ENCODE results near the gene TIPARP.

TIPARP gene

DNA sequence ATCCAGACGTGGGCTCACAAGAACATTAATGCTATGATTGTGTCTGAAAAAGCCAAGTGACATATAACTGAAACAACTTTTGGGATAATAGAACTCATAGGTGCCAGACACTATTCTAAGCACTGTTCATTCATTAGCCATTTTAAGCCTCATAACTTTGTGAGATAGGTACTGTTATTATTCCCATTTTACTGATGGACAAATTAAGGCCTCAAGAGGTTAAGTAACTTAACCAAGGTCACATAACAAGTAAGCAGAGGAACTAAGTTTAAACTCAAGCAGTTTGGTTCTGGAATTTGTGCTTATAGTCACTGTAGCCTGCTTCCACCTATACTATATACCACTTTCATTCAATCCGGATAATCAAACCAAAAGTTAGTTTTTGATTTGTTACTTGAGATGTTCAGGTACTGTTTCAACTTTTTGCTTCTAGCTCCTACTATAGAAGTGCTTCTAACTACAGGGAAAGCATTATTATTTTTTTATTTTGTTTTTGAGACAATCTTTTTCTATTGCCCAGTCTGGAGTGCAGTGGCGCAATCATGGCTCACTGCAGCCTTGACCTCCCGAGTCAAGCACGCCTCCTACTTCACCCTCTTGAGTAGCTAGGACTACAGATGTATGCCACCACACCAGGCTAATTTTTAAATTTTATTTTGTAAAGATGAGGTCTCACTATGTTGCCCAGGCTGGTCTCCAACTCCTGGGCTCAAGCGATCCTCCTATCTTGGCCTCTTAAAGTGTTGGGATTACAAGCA is 41.9 kb downstream of the TIPARP start:
- H3K4me1 ChIP-seq (ENCODE audit: insufficient read depth, low read length): peaks cover 7% of the 10 kb centered on the region
- no peaks in the 10 kb centered on the region for H3K9me3 ChIP-seq (ENCODE audit: low read length)
- no peak overlapping the region for H3K4me3 ChIP-seq (ENCODE audit: low read length)
- H3K27me3 ChIP-seq (ENCODE audit: insufficient read depth, low read length): no peaks in the 10 kb centered on the region
- no peak overlapping the region for H2AFZ ChIP-seq (ENCODE audit: low read depth, low read length)
- no peaks in the 10 kb centered on the region for H3K36me3 ChIP-seq (ENCODE audit: insufficient read depth, low read length)

DNA sequence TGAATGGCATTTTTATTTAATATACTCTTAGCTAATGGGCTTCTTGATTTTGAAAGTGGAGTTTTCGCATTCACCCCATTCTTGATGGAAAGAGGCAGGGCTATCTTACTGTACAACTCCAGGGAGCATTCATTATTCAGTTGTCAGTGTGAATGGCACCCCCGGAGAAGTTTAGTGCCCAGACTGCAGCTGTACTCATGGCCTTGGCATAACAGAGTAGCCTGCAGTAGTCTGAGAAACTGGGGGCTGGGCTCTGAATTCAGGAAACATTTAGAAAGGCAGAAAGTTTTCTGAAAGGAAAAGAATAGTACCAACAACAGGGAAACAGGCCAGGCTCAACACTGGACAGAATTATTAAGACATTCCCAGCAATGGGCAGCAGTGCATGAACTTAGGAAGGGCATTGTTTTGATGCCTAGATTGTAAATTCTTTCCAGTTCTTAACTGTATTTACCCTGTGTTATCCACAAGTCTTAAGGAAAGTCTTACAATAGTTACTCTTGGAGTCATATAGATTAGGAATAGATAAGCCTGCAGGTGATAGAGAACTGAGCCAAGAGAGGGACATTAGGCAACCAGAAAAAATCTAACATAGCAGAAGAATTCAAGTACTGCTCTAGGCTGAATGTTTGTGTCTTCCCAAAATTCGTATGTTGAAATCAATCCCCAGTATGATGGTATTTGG is 44.4 kb downstream of the TIPARP start:
- Histone ChIP-seq H3K27me3 (ENCODE audit: insufficient read depth, low read length) (no peaks in the 10 kb centered on the region), H3K36me3 (ENCODE audit: insufficient read depth, low read length) (no peaks in the 10 kb centered on the region), H3K4me3 (ENCODE audit: low read length) (no peak overlapping the region), H3K4me1 (ENCODE audit: insufficient read depth, low read length) (peaks cover 24% of the 10 kb centered on the region), H2AFZ (ENCODE audit: low read depth, low read length) (no peak overlapping the region), H3K9me3 (ENCODE audit: low read length) (no peaks in the 10 kb centered on the region)

DNA sequence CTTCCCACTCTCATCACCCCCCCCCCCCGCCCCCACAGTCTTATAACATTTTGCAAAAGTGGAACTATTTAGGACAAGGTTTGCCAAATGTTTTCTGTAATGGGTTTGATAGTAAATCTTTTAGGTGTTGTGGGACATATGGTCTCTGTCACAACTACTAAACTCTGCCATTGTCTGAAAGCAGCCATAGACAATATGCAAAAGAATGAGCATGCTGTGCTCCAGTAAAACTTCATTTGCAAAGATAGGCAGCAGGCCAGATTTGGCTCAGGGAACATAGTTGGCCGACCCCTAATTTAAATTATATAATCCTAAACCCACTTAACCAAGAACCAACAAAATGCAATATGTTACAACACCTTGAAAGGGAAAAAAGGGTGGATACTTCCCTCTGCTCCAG is 46.4 kb downstream of the TIPARP start:
- Histone ChIP-seq H2AFZ (ENCODE audit: low read depth, low read length) (no peak overlapping the region), H3K4me3 (ENCODE audit: low read length) (no peak overlapping the region), H3K36me3 (ENCODE audit: insufficient read depth, low read length) (no peaks in the 10 kb centered on the region), H3K27me3 (ENCODE audit: insufficient read depth, low read length) (no peaks in the 10 kb centered on the region), H3K9me3 (ENCODE audit: low read length) (no peaks in the 10 kb centered on the region), H3K4me1 (ENCODE audit: insufficient read depth, low read length) (peaks cover 24% of the 10 kb centered on the region)

DNA sequence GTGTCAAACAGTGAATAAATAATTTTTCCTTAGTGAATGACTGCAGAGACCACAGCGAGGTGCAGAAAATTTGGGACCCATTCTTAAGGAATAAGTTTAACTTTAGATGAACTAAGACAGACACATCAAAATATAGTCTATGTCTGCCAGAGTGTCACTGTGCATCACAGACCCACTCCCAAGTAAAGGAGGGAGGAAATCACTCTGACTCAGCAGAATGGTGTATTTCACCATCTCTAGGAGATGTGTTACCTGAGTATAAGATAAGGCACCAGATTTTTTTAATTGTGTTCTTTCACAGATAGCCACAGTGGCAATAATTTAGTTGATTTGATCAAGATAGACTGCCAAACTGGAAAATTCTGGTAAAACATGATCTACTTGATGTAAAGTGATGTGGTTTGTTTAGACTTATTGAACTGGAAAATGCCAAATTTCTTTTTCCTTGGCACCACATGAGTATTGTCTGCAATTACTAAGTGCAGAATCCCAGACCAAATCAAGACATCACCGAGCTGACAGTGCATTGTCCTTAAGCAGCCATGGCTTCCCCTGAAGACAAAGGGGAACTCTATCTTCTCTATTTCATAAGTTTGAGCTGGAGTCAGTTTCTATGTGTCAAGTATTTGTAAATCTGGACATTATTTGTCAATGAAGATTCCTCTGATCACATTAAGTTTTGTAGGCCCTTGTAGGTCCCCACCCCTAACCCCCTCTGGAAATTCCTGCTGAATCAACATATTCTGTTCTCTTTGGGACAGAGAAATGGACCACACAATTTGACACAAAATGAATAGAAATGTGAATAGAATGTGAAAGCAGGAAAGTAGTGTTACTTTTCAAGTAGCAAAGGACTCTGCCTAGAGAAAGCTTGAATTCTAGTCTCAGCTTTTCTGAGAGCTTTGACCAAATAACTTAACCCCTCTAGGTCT is 47.6 kb downstream of the TIPARP start:
- H3K4me3 ChIP-seq (ENCODE audit: low read length): no peak overlapping the region
- H3K4me1 ChIP-seq (ENCODE audit: insufficient read depth, low read length): peaks cover 24% of the 10 kb centered on the region
- H2AFZ ChIP-seq (ENCODE audit: low read depth, low read length): peak overlapping the region; percentile 15
- H3K9me3 ChIP-seq (ENCODE audit: low read length): no peaks in the 10 kb centered on the region
- H3K36me3 ChIP-seq (ENCODE audit: insufficient read depth, low read length): no peaks in the 10 kb centered on the region
- H3K27me3 ChIP-seq (ENCODE audit: insufficient read depth, low read length): no peaks in the 10 kb centered on the region

DNA sequence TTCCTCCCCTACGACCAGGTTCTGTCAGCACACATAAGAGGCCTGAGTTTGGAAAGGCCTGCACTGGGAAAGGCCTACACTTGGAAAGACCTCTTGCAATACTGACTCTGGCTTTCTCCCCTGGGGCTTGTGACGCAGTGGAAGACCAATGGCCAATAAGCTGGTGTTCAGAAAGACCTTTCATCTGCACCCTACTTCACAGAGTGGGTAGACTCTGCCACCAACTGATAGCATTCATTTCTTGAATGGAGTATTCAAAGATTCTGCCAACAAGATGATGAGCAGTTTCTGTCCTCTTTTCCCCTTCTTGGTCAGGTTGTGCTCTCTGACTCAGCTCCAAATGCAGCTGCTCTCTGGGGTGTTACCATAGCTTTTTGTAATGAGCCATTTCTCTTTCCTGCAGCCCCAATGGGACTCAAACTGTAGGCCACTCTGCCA is 48.8 kb downstream of the TIPARP start:
- Histone ChIP-seq H3K36me3 (ENCODE audit: insufficient read depth, low read length) (no peaks in the 10 kb centered on the region), H3K9me3 (ENCODE audit: low read length) (no peaks in the 10 kb centered on the region), H3K27me3 (ENCODE audit: insufficient read depth, low read length) (no peaks in the 10 kb centered on the region)

DNA sequence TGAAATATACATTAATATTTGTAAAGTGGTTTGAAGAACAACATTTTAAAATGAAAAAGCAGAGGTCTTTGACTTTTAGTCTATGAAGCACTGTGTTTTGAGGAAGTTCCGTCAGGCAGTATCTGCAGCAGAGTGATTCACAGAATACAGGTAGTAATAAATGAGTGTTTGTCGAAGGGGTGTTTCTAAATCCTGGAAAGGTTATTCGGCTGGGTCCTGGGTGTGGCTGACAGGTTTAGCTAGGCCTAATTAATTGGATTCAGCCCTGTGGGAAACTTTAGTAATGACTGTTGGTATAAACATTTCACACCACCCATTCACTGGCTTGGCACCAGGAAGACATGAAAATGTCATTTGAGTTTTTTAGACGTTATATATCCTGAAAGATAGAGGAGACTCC is 51.3 kb downstream of the TIPARP start:
- H2AFZ ChIP-seq (ENCODE audit: low read depth, low read length): no peak overlapping the region
- H3K9me3 ChIP-seq (ENCODE audit: low read length): no peaks in the 10 kb centered on the region
- no peaks in the 10 kb centered on the region for H3K27me3 ChIP-seq (ENCODE audit: insufficient read depth, low read length)
- H3K4me1 ChIP-seq (ENCODE audit: insufficient read depth, low read length): peaks cover 20% of the 10 kb centered on the region
- H3K4me3 ChIP-seq (ENCODE audit: low read length): no peak overlapping the region
- no peaks in the 10 kb centered on the region for H3K36me3 ChIP-seq (ENCODE audit: insufficient read depth, low read length)

More for the DNA sequence above, 48.8 kb downstream of the TIPARP start:
- Histone ChIP-seq H3K4me3 (ENCODE audit: low read length) (no peak overlapping the region), H2AFZ (ENCODE audit: low read depth, low read length) (no peak overlapping the region), H3K4me1 (ENCODE audit: insufficient read depth, low read length) (peaks cover 24% of the 10 kb centered on the region)

DNA sequence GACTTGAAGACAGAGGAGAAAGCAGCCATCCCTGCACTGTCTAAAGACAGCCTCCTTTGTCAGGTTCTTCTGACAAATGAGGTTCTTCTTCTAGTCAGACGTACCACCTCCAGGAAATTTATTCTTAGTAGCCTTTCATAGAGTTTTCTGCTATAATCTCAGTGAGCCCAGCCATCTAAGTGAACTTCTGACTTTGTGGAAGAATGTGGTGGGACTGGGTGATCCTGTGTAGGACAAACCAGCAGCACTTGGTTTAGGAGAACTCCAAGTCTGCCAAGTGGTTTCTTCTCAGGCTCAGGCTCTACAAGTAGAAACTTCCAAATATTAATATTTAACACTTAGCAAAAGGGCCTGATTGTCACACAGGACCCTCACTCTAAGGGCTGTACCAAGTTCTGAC is 52.1 kb downstream of the TIPARP start:
- Histone ChIP-seq H3K4me3 (ENCODE audit: low read length) (no peak overlapping the region), H3K4me1 (ENCODE audit: insufficient read depth, low read length) (peaks cover 17% of the 10 kb centered on the region), H3K27me3 (ENCODE audit: insufficient read depth, low read length) (no peaks in the 10 kb centered on the region)

DNA sequence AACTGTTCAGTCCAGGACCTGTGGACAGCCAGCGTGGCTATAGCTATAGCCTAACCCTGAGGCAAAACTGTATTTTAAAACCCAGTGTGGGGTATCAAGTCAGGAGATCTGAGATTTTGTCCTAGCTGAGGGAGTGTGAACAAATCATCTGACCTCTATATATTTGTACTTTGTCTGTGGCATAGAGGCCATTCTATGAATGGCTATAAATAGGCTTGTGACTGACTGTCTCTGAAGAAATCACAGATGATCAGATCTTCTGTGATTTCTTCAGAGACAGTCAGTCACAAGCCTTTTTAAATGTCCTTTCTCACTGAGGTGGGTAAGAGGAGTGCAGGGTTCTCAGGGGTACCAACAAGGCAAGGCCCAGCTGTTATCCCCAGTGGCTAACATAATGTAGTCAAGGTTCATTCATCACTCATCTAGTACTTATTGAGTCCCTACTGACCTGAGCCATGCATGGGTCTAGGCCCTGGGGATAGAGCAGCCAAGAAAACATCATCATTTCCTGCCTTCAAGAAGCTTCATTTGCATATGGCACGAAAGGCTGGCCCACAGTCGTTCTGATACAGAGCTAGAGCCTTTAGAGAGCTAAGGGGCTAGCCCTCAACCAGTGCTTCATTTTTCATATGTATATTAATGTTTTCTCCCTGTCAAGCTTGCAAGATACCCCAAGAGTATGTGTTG is 53.3 kb downstream of the TIPARP start:
- peaks cover 17% of the 10 kb centered on the region for H3K4me1 ChIP-seq (ENCODE audit: insufficient read depth, low read length)
- no peaks in the 10 kb centered on the region for H3K36me3 ChIP-seq (ENCODE audit: insufficient read depth, low read length)
- H2AFZ ChIP-seq (ENCODE audit: low read depth, low read length): no peak overlapping the region
- no peaks in the 10 kb centered on the region for H3K27me3 ChIP-seq (ENCODE audit: insufficient read depth, low read length)
- no peak overlapping the region for H3K4me3 ChIP-seq (ENCODE audit: low read length)
- no peaks in the 10 kb centered on the region for H3K9me3 ChIP-seq (ENCODE audit: low read length)

More for the DNA sequence above, 52.1 kb downstream of the TIPARP start:
- Histone ChIP-seq H3K36me3 (ENCODE audit: insufficient read depth, low read length) (no peaks in the 10 kb centered on the region), H3K9me3 (ENCODE audit: low read length) (no peaks in the 10 kb centered on the region), H2AFZ (ENCODE audit: low read depth, low read length) (no peak overlapping the region)

DNA sequence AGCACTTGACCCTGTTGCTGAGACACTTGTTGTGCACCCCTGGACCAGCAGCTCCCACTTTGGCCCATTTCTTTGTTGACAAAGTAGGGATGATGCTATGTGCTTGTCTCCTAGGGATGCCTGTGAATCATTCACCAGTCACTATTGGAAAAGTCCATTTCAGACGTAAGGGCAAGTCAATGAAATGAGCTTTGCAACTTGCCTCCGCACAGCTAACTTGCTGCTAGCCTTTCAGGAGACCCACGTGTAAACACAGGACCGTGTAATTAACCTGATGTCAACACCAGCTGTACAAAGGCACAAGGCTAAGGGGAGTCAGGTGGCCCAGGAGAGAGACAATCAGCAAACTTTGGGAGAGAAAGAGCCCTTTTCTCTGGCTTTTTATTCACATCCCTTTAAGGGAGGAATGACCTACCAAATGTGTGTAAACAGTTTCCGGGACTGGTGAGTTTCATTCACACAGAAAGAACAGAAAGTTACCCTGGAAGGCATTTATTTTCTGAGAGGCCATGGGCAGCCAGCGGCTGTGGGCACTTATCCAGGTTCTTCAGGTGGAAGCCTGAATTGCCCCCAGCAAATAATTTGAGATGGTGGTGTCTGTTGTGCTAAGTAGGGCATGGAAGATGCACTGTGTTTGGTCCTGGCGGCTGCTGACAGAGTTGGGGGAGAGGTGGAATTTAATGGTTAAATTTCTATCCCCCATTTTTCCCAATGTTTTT is 54.0 kb downstream of the TIPARP start:
- Histone ChIP-seq H3K36me3 (ENCODE audit: insufficient read depth, low read length) (no peaks in the 10 kb centered on the region), H3K27me3 (ENCODE audit: insufficient read depth, low read length) (no peaks in the 10 kb centered on the region), H3K4me3 (ENCODE audit: low read length) (no peak overlapping the region), H2AFZ (ENCODE audit: low read depth, low read length) (no peak overlapping the region), H3K9me3 (ENCODE audit: low read length) (no peaks in the 10 kb centered on the region), H3K4me1 (ENCODE audit: insufficient read depth, low read length) (peaks cover 14% of the 10 kb centered on the region)

DNA sequence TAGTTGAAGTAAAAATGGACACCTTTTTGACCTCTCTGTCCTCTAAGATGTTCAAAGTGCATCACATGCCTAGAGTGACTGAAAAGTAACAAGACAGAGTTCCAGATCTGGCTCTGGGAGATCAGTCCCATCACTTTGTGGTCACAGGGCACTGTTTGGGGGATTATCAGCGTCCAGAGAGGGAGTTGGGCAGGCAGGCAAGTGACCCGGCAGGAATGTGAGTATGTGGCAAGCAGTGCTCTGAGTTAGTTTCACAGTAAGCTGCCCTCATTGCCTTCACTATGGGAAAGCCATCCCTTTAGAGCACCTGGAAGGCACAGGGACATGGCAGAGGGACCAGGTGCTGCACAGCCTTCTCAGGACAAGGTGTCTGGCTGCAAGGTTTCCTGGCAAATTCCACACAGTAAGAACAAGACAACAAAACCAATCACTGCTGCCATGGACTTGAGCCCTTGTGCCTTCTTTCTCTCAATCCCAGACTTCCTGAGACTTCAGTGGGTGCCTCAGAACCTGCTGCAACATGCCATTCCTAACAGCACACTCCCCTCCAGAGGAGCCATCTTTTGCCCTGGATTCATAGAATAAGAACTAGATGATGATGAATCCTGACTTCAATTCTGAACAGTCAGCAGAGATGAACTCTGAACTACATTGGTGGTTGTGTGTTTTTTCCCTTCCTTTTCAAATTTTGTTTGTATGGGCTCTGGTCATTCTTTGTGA is 55.2 kb downstream of the TIPARP start:
- Histone ChIP-seq H2AFZ (ENCODE audit: low read depth, low read length) (no peak overlapping the region), H3K4me3 (ENCODE audit: low read length) (no peak overlapping the region), H3K9me3 (ENCODE audit: low read length) (no peaks in the 10 kb centered on the region), H3K27me3 (ENCODE audit: insufficient read depth, low read length) (no peaks in the 10 kb centered on the region), H3K36me3 (ENCODE audit: insufficient read depth, low read length) (no peaks in the 10 kb centered on the region), H3K4me1 (ENCODE audit: insufficient read depth, low read length) (peaks cover 14% of the 10 kb centered on the region)

DNA sequence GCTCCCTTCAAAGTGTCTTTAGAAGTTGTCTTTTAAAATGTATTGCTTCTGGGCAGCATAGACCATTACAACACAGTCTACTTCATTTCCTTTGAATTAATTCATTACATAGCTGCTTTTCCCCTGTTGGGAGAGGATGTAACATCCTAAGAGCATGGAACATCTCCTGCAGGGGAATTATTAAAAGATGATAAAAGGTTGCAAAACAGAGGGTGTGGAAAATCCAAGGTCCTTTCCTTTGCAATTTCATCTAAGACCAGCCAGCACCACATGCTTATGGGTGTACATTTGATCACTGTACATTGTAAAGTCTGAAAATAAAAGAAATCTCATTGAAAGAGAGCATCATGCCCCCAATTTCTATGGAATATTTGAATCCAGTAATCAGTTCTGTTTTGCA is 57.4 kb downstream of the TIPARP start:
- no peak overlapping the region for H2AFZ ChIP-seq (ENCODE audit: low read depth, low read length)
- no peak overlapping the region for H3K4me3 ChIP-seq (ENCODE audit: low read length)
- no peaks in the 10 kb centered on the region for H3K36me3 ChIP-seq (ENCODE audit: insufficient read depth, low read length)
- no peaks in the 10 kb centered on the region for H3K9me3 ChIP-seq (ENCODE audit: low read length)
- H3K27me3 ChIP-seq (ENCODE audit: insufficient read depth, low read length): no peaks in the 10 kb centered on the region
- peaks cover 14% of the 10 kb centered on the region for H3K4me1 ChIP-seq (ENCODE audit: insufficient read depth, low read length)

DNA sequence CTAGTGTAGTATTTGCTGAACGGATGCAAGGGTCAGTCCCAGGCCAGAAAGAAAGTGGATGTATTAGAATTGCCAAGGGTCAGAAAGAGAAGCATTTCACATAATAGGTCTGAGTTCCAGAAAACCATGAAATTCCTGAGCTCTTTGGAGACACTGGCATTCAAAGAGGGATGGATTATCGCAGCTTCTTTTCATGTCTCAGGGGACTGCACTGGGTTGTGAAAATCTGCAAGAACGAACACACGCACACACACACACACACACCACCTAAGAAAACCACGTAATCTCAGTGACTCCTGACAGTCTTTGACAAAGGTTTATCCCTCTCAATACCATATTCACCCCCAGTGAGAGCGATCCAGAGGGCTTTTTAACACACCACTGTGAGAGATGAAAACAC is 57.9 kb downstream of the TIPARP start:
- Histone ChIP-seq H3K4me1 (ENCODE audit: insufficient read depth, low read length) (peaks cover 14% of the 10 kb centered on the region), H3K9me3 (ENCODE audit: low read length) (no peaks in the 10 kb centered on the region), H2AFZ (ENCODE audit: low read depth, low read length) (no peak overlapping the region), H3K27me3 (ENCODE audit: insufficient read depth, low read length) (no peaks in the 10 kb centered on the region), H3K4me3 (ENCODE audit: low read length) (no peak overlapping the region), H3K36me3 (ENCODE audit: insufficient read depth, low read length) (no peaks in the 10 kb centered on the region)
